SK-N-SH (cell line): ENCODE results near the gene APOBR. TPM values are rescaled to one million over a fixed set of nuclear protein-coding genes. Genes with fewer than 3 reads are reported as not detected.

Experiments
- CTCF ChIA-PET: fragments of 300-600, 350-600 bp; formaldehyde crosslinking; extraction: SDS; loops from one replicate; lab custom pipeline; 2021; lab: Yijun Ruan, JAX
- POLR2A ChIA-PET: fragments of 350-600 bp; sonication (Branson Sonifier 250); formaldehyde crosslinking; extraction: SDS; loops from one replicate; lab custom pipeline; 2020; ENCODE audit warnings: antibody characterized with exemption, inconsistent platforms; lab: Yijun Ruan, JAX
- DNase-seq: peaks from one replicate; pipeline ENCODE4 v3.0.0; 2012
- H2AFZ ChIP-seq: fragments of 200-600 bp; sonication (generic); 2 replicates; pipeline ENCODE4 v1.8.1; 2016; ENCODE audit warnings: antibody characterized with exemption, mild to moderate bottlenecking, low read depth
- H3F3A ChIP-seq: fragments of 200-600 bp; sonication (generic); replicated peaks from 2 replicates; pipeline ENCODE3; 2016; ENCODE audit warnings: antibody characterized with exemption, mild to moderate bottlenecking; ENCODE audit not compliant: insufficient read depth
- H3K27ac ChIP-seq, 2 experiments: fragments of 200-500 bp in 1 of 2; fragments of 200-600 bp in 1 of 2; sonication (Bioruptor generic) in 1 of 2; sonication (generic), shearing (Covaris generic) in 1 of 2; 2 replicates each; pipeline versions ENCODE4 v1.5.1 to v1.6.1; 2014 to 2016; ENCODE audit warnings: low read depth in 2 of 2, inconsistent platforms in 1 of 2, low read length in 1 of 2, mild to moderate bottlenecking in 1 of 2, mixed read lengths in 1 of 2
- H3K27me3 ChIP-seq: fragments of 200-600 bp; sonication (generic), shearing (Covaris generic); 2 replicates; pipeline ENCODE4 v1.6.1; 2016; ENCODE audit warnings: mixed run types; ENCODE audit not compliant: insufficient read depth
- H3K36me3 ChIP-seq, 2 experiments: fragments of 200-500 bp in 1 of 2; fragments of 200-600 bp in 1 of 2; sonication (Bioruptor generic) in 1 of 2; sonication (generic) in 1 of 2; replicated peaks in 1 of 2; 2 replicates each; pipeline versions ENCODE3 to v1.5.1; 2014 to 2016; ENCODE audit warnings: low read length in 1 of 2, mild to moderate bottlenecking in 1 of 2; ENCODE audit not compliant: insufficient read depth in 2 of 2, control insufficient read depth in 1 of 2
- H3K4me1 ChIP-seq, 2 experiments: fragments of 200-500 bp in 1 of 2; fragments of 200-600 bp in 1 of 2; sonication (Bioruptor generic) in 1 of 2; sonication (generic), shearing (Covaris generic) in 1 of 2; 2 replicates each; pipeline versions ENCODE4 v1.5.1 to v1.6.1; 2014 to 2016; ENCODE audit warnings: low read depth in 1 of 2, low read length in 1 of 2, mixed run types in 1 of 2; ENCODE audit not compliant: insufficient read depth in 2 of 2, control insufficient read depth in 1 of 2
- H3K4me2 ChIP-seq: fragments of 200-600 bp; sonication (generic), shearing (Covaris generic); 2 replicates; pipeline ENCODE4 v1.6.1; 2017; ENCODE audit warnings: mixed run types
- H3K4me3 ChIP-seq, 2 experiments: fragments of 200-500 bp in 1 of 2; fragments of 200-600 bp in 1 of 2; sonication (Bioruptor generic) in 1 of 2; sonication (generic), shearing (Covaris generic) in 1 of 2; 2 replicates each; pipeline versions ENCODE4 v1.5.1 to v1.8.1; 2014 to 2016; ENCODE audit warnings: low read depth in 2 of 2, inconsistent platforms in 1 of 2, low read length in 1 of 2, mild to moderate bottlenecking in 1 of 2, mixed read lengths in 1 of 2, moderate library complexity in 1 of 2
- H3K79me2 ChIP-seq: fragments of 200-600 bp; sonication (generic); 2 replicates; pipeline ENCODE4 v1.8.1; 2017; ENCODE audit warnings: mild to moderate bottlenecking; ENCODE audit not compliant: insufficient read depth
- H3K9ac ChIP-seq: fragments of 200-600 bp; sonication (generic); 2 replicates; pipeline ENCODE4 v1.6.1; 2017; ENCODE audit warnings: mixed run types
- H3K9me2 ChIP-seq: fragments of 200-600 bp; sonication (generic); 2 replicates; pipeline ENCODE4 v1.6.1; 2017; ENCODE audit warnings: mixed run types
- H3K9me3 ChIP-seq: fragments of 200-600 bp; sonication (generic); 2 replicates; pipeline ENCODE4 v1.6.1; 2017; ENCODE audit warnings: mixed run types, mild to moderate bottlenecking, moderate library complexity
- H4K20me1 ChIP-seq: fragments of 200-600 bp; sonication (generic); 2 replicates; pipeline ENCODE4 v1.6.1; 2017; ENCODE audit warnings: mild to moderate bottlenecking, mixed run types; ENCODE audit not compliant: insufficient read depth
- EZH2phosphoT487 ChIP-seq: fragments of 200-600 bp; sonication (generic); IDR thresholded peaks from 2 replicates; pipeline ENCODE4 v1.6.1; 2017; ENCODE audit warnings: low read depth, mixed run types, mild to moderate bottlenecking, antibody characterized with exemption, moderate library complexity, borderline replicate concordance
- NRF1 ChIP-seq: IDR thresholded peaks from 2 replicates; pipeline ENCODE4 v1.6.1; 2012; ENCODE audit warnings: low read depth, mild to moderate bottlenecking, low read length
- RFX5 ChIP-seq: IDR thresholded peaks from 2 replicates; pipeline ENCODE4 v1.6.1; 2012; ENCODE audit warnings: mild to moderate bottlenecking, improper control_type of control experiment, low read length
- TAF1 ChIP-seq: IDR thresholded peaks from 2 replicates; pipeline ENCODE4 v1.6.1; 2012; ENCODE audit warnings: low read depth, mild to moderate bottlenecking, low read length, moderate library complexity, borderline replicate concordance
- TCF12 ChIP-seq: IDR thresholded peaks from 2 replicates; pipeline ENCODE4 v1.4.0; 2012
- ZBTB33 ChIP-seq: IDR thresholded peaks from 2 replicates; pipeline ENCODE4 v1.4.0; 2012; ENCODE audit warnings: low read depth, borderline replicate concordance
- WGBS: methylation state at CpG from one replicate; pipeline ENCODE4 v1.1.6; 2017; ENCODE audit warnings: low lambda C conversion rate; 5-methylcytosine and 5-hydroxymethylcytosine counted together
- polyA plus RNA-seq, 3 experiments: library from polyadenylated mRNA; depleted of rRNA; stranded (reverse); fragments of >200 nt; gene quantifications; 2 replicates each; pipeline ENCODE4 v1.2.3, GENCODE V29; 2012
- TF ChIP-seq, protein P1 (sequence below): IDR thresholded peaks from 2 replicates; pipeline ENCODE4 v1.4.0; 2012; ENCODE audit warnings: low read depth, borderline replicate concordance
- TF ChIP-seq, protein P2 (sequence below): IDR thresholded peaks from 2 replicates; pipeline ENCODE4 v1.4.0; 2012; ENCODE audit warnings: low read depth

The APOBR gene
- polyA plus RNA-seq, 1 of the 3 experiments (the other 2 are of a cell fraction), result not detected

DNA sequence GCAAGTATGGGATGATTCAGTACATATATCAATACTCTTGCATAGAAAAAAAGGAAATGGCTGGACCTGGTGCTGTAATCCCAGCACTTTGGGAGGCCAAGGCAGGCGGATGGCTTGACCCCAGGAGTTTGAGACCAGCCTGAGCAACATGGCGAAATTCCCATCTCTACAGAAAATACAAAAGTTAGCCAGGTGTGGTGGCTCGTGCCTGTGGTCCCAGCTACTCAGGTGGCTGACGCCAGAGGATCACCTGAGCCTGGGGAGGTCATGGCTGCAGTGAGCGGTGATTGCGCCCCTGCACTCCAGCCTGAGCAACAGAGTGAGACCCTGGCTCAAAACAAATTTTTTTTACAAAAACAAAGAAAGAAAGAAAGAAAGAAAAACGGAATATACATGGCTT is 52.2 kb downstream of the APOBR start:
- CTCF ChIA-PET, result no interaction called here
- TF ChIP-seq, protein P1, sequence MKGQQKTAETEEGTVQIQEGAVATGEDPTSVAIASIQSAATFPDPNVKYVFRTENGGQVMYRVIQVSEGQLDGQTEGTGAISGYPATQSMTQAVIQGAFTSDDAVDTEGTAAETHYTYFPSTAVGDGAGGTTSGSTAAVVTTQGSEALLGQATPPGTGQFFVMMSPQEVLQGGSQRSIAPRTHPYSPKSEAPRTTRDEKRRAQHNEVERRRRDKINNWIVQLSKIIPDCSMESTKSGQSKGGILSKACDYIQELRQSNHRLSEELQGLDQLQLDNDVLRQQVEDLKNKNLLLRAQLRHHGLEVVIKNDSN, result no peak
- no peak for TF ChIP-seq TCF12
- TF ChIP-seq, all 33 proteins: peak for 0
- 70% methylated on average over 7 of the region's 7 CpGs for WGBS

DNA sequence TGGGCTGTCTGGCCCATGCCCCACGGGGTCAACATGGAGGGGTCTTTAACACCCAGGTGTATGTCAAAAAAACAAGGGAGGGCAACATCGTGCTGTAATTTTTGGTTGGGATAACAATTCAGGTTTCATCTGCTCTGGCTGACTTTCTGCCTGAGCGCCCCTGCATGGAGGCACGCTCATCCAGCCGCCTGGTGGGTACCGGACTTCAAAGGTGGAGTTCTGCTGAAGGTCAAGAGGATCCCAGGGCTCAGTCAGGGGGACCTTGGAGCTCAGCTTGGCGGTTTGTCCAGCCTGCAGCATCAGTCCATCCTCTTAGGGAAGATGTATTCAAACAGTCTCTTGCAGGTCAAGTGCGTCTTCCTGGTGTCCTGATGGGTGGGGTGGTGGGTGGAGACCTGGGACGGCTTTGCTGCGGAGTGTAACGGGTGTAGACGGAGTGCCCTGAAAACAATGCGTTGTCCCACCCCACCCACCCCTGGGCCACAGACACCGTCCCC is 53.9 kb downstream of the APOBR start:
- ChIA-PET POLR2A (no interaction called here), CTCF (interaction anchor here (1.5 kb wide), 1 partner anchor 13 kb away, joined by 3 read pairs; no protein-coding TSS in a partner anchor)
- no peak for DNase-seq
- no peak overlapping the region for H3K4me3 ChIP-seq
- H3F3A ChIP-seq, result peaks cover 6% of the 10 kb centered on the region
- H3K4me1 ChIP-seq, result no peaks in the 10 kb centered on the region; a peak in 1 of 4 replicates
- no peaks in the 10 kb centered on the region for H4K20me1 ChIP-seq
- H2AFZ ChIP-seq, result no peak overlapping the region
- no peak overlapping the region for H3K9ac ChIP-seq
- H3K27ac ChIP-seq, result no peak overlapping the region
- WGBS, result 82% methylated on average over 9 of the region's 14 CpGs
- H3K36me3 ChIP-seq, result no peaks in the 10 kb centered on the region
- no peaks in the 10 kb centered on the region for H3K9me3 ChIP-seq
- H3K79me2 ChIP-seq, result no peaks in the 10 kb centered on the region
- TF ChIP-seq ZBTB33 (no peak), RFX5 (no peak), EZH2phosphoT487 (no peak), TAF1 (no peak), NRF1 (no peak)
- TF ChIP-seq, protein P2, sequence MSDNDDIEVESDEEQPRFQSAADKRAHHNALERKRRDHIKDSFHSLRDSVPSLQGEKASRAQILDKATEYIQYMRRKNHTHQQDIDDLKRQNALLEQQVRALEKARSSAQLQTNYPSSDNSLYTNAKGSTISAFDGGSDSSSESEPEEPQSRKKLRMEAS, result no peak
- no peaks in the 10 kb centered on the region for H3K27me3 ChIP-seq
- H3K4me2 ChIP-seq, result no peak overlapping the region
- H3K9me2 ChIP-seq, result no peaks in the 10 kb centered on the region

More for the DNA sequence above, 52.2 kb downstream of the APOBR start:
- Histone ChIP-seq H3K79me2 (no peaks in the 10 kb centered on the region), H3F3A (peaks cover 6% of the 10 kb centered on the region), H3K9me2 (no peaks in the 10 kb centered on the region), H3K4me3 (no peak overlapping the region), H4K20me1 (no peaks in the 10 kb centered on the region), H3K9me3 (no peaks in the 10 kb centered on the region), H3K27me3 (no peaks in the 10 kb centered on the region), H2AFZ (no peak overlapping the region), H3K4me2 (no peak overlapping the region), H3K27ac (no peak overlapping the region), H3K36me3 (no peaks in the 10 kb centered on the region), H3K9ac (no peak overlapping the region), H3K4me1 (peaks cover 0 to 5% of the 10 kb centered on the region in 2 experiments; a peak in 1 of 4 replicates)
- DNase-seq, result no peak
- POLR2A ChIA-PET, result no interaction called here

Other genes starting within 250 kb of the APOBR start
- gene SBK1, start 202.1 kb upstream of the APOBR start, polyA plus RNA-seq (2012; rRNA removed), result 0.36 and 0.55 TPM in 2 replicates
- 0.35 and 0.50 TPM in 2 replicates for gene NPIPB6, start 131.1 kb upstream of the APOBR start, polyA plus RNA-seq (2012; rRNA removed)
- 153 and 196 TPM in 2 replicates for gene EIF3CL, start 90.8 kb upstream of the APOBR start, polyA plus RNA-seq (2012; rRNA removed)
- 0.13 TPM in 1 of 2 replicates, not detected in the other for gene NPIPB7, start 22.3 kb upstream of the APOBR start, polyA plus RNA-seq (2012; rRNA removed)
- 17.3 and 18.5 TPM in 2 replicates for gene CLN3, start 2.6 kb upstream of the APOBR start, polyA plus RNA-seq (2012; rRNA removed)
- gene IL27, start 12.2 kb downstream of the APOBR start, polyA plus RNA-seq (2012; rRNA removed), result not detected in 2 replicates
- gene NUPR1, start 44.3 kb downstream of the APOBR start, polyA plus RNA-seq (2012; rRNA removed), result 0.61 and 1.1 TPM in 2 replicates
- 3.3 and 4.6 TPM in 2 replicates for gene SGF29, start 59.3 kb downstream of the APOBR start, polyA plus RNA-seq (2012; rRNA removed)
- 0.07 TPM in 1 of 2 replicates, not detected in the other for gene SULT1A2, start 102.4 kb downstream of the APOBR start, polyA plus RNA-seq (2012; rRNA removed)
- gene SULT1A1, start 115.4 kb downstream of the APOBR start, polyA plus RNA-seq (2012; rRNA removed), result 0.13 and 0.21 TPM in 2 replicates
- gene NPIPB8, start 143.4 kb downstream of the APOBR start, polyA plus RNA-seq (2012; rRNA removed), result 0.24 TPM in 1 of 2 replicates, not detected in the other
- gene EIF3C, start 216.8 kb downstream of the APOBR start, polyA plus RNA-seq (2012; rRNA removed), result 399 and 488 TPM in 2 replicates